SH-SY5Y (cell line): Measurements from ENCODE around the gene KTI12.

Experiments used
- GATA2 ChIP-seq: IDR thresholded peaks from 2 replicates; pipeline ENCODE4 v1.6.1; 2011; ENCODE audit warnings: mild to moderate bottlenecking, low read depth, low read length
- GATA3 ChIP-seq: IDR thresholded peaks from 2 replicates; pipeline ENCODE4 v1.6.1; 2011; ENCODE audit warnings: low read depth, mild to moderate bottlenecking, low read length, moderate library complexity

DNA sequence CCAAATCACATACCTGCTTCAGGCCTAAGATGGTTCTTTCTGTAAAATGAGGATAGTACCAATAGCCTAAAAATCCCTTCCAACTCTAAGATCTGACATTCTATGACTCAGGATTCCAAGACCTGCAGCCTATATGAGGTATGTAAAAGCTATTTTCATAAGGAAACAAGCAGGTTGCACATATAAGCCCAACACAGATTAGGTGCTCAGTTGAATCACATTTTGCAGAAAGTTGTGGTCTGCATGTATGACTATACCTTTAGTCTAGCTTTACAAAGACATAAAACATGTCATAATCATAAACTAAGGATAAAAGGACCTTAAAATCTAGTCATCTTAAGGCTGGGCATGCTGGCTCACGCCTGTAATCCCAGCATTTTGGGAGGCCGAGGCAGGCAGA, 7.3 kb downstream of the KTI12 start:
- TF ChIP-seq GATA2: no peak
- no peak for TF ChIP-seq GATA3
